ENCODE measurements around the gene SCAP. TPM values are rescaled to one million over a fixed set of nuclear protein-coding genes. Genes with fewer than 3 reads are reported as not detected.

SCAP gene
- total and polyA plus RNA-seq, 2 experiments from 2014 or later = 83.2 to 94.8 TPM

DNA sequence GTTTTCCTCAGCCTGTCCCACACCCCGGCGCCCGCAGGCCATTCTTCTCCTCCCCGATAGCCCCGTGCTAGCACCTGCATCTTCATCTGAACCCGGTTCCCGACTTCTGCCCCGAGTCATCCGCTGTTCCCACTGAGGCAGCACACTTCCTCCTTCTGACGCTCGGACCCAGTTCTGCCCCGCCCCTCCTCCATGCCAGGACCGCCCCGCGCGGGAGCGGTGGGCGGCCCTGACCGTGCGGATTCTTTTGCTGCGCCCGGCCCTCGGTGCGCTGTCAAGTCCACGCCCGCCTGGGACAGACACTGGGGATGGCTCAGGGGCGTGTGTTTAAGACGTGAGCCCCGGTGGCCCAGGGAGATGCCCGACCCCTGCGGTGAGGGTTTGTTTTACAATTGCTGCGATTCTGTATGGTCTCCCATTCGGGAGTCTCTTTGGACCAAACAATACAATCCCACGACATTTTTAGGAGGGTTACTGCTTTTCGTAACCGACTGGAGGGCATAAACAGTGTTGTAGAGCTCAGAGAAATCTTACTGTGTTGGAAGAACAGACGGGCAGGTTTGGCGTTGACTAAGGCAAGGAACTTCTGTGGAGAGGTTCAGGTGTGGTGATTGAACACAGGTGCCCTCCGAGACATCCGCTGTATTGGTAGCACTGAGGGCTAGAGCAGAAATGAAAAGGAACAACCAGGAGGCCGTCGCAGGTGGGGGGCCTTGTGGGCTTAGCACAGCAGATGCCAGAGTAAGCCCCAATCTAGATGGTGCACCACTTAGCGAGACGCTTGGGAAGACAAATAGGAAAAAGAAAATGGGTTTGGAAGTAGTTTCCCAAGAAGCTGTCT, 94.2 kb downstream of the SCAP start:
- no peaks in the 10 kb centered on the region for H3K36me3 ChIP-seq (replicated peaks; ENCODE audit: insufficient read depth, low read depth)
- TF ChIP-seq CTCF (IDR thresholded peaks at IDR 0.05; ENCODE audit: poor library complexity) (no peak), EZH2phosphoT487 (IDR thresholded peaks at IDR 0.05; ENCODE audit: low read depth, severe bottlenecking, unreplicated experiment) (no peak), EZH2 (IDR thresholded peaks at IDR 0.05; ENCODE audit: borderline replicate concordance) (no peak)
- no peaks in the 10 kb centered on the region for H3K27me3 ChIP-seq
- H3K27ac ChIP-seq = peak overlapping the region; percentile 98
- no peaks in the 10 kb centered on the region for H3K9me3 ChIP-seq (ENCODE audit: low read depth)
- peak overlapping the region; percentile 98 for H3K4me2 ChIP-seq
- H4K20me1 ChIP-seq (ENCODE audit: insufficient read depth, poor library complexity, severe bottlenecking) = peaks cover 39% of the 10 kb centered on the region
- H2AFZ ChIP-seq = peak overlapping the region; percentile 41
- H3K4me1 ChIP-seq (ENCODE audit: insufficient read depth) = peaks cover 32% of the 10 kb centered on the region
- DNase-seq (ENCODE audit: low spot score) = peak; percentile 96
- peaks cover 69% of the 10 kb centered on the region for H3K79me2 ChIP-seq
- H3K4me3 ChIP-seq = peak overlapping the region; percentile 65
- H3K9me2 ChIP-seq (replicated peaks; ENCODE audit: insufficient read depth) = no peaks in the 10 kb centered on the region
- 7% methylated on average over 39 of the region's 44 CpGs for WGBS (ENCODE audit: low lambda C conversion rate, missing lambda C conversion rate)

DNA sequence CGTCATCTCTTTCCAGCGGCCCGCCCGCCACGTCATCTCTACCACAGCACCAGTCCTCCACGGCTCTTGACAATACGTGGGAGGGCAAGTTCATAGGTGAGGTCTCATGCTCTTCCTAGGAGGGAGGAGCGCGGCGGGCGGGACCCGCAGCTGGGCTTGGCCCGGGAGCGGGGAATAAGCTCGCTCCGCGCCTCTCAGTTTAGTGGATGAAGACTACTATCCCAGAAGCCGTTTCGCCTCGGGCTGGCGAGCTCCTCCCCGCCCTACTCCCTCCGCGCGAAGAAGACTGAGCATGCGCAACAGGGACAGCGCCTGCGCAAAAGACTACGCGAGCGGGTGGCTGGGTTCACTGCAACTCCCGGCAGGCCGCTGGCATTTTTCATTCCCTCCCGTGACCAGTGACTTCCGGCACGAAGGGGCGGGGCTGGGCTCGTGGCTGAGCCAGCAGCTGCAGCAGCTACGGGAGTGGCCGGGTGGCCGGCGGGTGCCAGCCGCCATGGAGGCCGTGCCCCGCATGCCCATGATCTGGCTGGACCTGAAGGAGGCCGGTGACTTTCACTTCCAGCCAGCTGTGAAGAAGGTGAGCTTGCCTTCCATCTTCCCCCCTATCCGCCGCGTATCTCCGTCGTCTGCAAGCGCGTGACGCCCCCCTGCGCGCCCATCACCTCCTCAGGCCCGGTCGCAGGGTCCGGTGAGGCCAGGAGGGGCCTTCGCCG, 95.0 kb downstream of the SCAP start, which contains the start of gene PTPN23:
Gene PTPN23 (plus strand): TSS at position 421 of the 716 bp plus-strand sequence. CDS start 76 bp downstream, at position 497.
- Histone ChIP-seq H3K9me3 (ENCODE audit: low read depth) (no peaks in the 10 kb centered on the region), H4K20me1 (ENCODE audit: insufficient read depth, poor library complexity, severe bottlenecking) (peaks cover 32% of the 10 kb centered on the region), H3K27me3 (no peaks in the 10 kb centered on the region), H3K36me3 (replicated peaks; ENCODE audit: insufficient read depth, low read depth) (no peaks in the 10 kb centered on the region), H3K79me2 (peaks cover 62% of the 10 kb centered on the region), H2AFZ (peak within 1 kb of the TSS; percentile 41), H3K4me3 (peak within 1 kb of the TSS; percentile 65), H3K27ac (peak within 1 kb of the TSS; percentile 98), H3K4me1 (ENCODE audit: insufficient read depth) (peaks cover 32% of the 10 kb centered on the region), H3K9me2 (replicated peaks; ENCODE audit: insufficient read depth) (no peaks in the 10 kb centered on the region), H3K4me2 (peak within 1 kb of the TSS; percentile 98)
- DNase-seq (ENCODE audit: low spot score) = peak; percentile 100
- 0% methylated on average over 58 of the region's 61 CpGs for WGBS (ENCODE audit: low lambda C conversion rate, missing lambda C conversion rate)
- TF ChIP-seq EZH2 (IDR thresholded peaks at IDR 0.05; ENCODE audit: borderline replicate concordance) (no peak), EZH2phosphoT487 (IDR thresholded peaks at IDR 0.05; ENCODE audit: low read depth, severe bottlenecking, unreplicated experiment) (no peak), CTCF (IDR thresholded peaks at IDR 0.05; ENCODE audit: poor library complexity) (no peak)

GRCh38 chr3:47380026-47380600, 95.6 kb downstream of the SCAP start:
- Histone ChIP-seq H3K79me2 (peaks cover 56% of the 10 kb centered on the region), H3K4me1 (ENCODE audit: insufficient read depth) (peaks cover 27% of the 10 kb centered on the region), H4K20me1 (ENCODE audit: insufficient read depth, poor library complexity, severe bottlenecking) (peaks cover 25% of the 10 kb centered on the region), H3K9me2 (replicated peaks; ENCODE audit: insufficient read depth) (no peaks in the 10 kb centered on the region), H3K36me3 (replicated peaks; ENCODE audit: insufficient read depth, low read depth) (no peaks in the 10 kb centered on the region), H3K27me3 (no peaks in the 10 kb centered on the region), H2AFZ (peak overlapping the region; percentile 38), H3K4me3 (peak overlapping the region; percentile 31), H3K9me3 (ENCODE audit: low read depth) (no peaks in the 10 kb centered on the region), H3K27ac (peak overlapping the region; percentile 98), H3K4me2 (peak overlapping the region; percentile 90)
- no peak for TF ChIP-seq CTCF (IDR thresholded peaks at IDR 0.05; ENCODE audit: poor library complexity)
- TF ChIP-seq EZH2phosphoT487 (IDR thresholded peaks at IDR 0.05; ENCODE audit: low read depth, severe bottlenecking, unreplicated experiment) = no peak
- no peak for TF ChIP-seq EZH2 (IDR thresholded peaks at IDR 0.05; ENCODE audit: borderline replicate concordance)
- WGBS (ENCODE audit: low lambda C conversion rate, missing lambda C conversion rate) = 10% methylated on average over 22 of the region's 23 CpGs
- DNase-seq (ENCODE audit: low spot score) = no peak

All from hepatocyte (in vitro differentiated cells).